ENCODE results near the gene SAPCD2. TPM values are rescaled to one million over a fixed set of nuclear protein-coding genes. Genes with fewer than 3 reads are reported as not detected.

Gene SAPCD2
- total RNA-seq, 1 experiment from 2014 or later, result 8.1 TPM

DNA sequence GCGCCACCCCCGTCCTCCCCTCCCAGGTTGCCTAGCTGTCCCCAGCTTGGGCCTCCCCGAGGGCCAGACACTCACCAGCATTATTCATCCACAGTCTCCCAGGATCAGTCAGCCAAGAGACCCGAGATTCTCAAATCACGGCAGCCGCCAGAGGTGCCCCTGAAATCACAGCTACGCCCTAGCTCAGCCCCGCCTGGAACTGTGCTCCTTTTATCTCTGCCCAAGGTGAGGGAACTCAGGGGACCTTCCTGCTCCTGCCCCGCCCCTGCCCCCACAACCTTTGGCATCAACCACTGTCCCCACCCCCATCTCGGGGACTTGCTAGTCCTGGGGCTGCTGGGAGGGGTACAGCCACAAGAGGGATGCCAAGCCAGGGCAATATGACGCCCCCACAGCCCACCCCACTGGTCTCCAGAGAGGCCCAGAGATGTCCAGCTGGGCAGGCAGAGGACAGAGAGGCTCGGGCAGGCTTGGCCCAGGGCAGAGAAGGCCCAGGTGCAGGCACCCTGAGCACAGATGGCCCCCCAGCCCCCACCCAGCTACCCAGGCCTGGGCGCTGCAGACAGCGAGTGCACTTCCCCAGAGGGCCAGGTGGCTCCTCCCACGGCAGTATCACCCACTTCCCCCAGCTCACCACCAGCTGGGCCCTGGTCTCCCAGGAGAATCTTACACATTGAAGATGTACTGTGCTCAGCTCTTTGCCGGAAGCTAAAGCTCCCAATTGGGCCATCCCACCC is 38.3 kb downstream of the SAPCD2 start, which contains the start of gene FUT7:
TSS of gene FUT7 (minus strand) at position 185 of the 737 bp plus-strand sequence. CDS start at position 88, 97 bp downstream.
- in situ Hi-C loops (cut with HindIII; ENCODE audit: low pct_unique_long_range_greater_than_20kb, low sequenced_read_pairs), result loop anchor here (25.0 kb wide), 1 partner anchor 95 kb away; the partner anchor contains the start of genes C8G and FBXW5
- DNase-seq (ENCODE audit: low read depth, low spot score), result no peak

DNA sequence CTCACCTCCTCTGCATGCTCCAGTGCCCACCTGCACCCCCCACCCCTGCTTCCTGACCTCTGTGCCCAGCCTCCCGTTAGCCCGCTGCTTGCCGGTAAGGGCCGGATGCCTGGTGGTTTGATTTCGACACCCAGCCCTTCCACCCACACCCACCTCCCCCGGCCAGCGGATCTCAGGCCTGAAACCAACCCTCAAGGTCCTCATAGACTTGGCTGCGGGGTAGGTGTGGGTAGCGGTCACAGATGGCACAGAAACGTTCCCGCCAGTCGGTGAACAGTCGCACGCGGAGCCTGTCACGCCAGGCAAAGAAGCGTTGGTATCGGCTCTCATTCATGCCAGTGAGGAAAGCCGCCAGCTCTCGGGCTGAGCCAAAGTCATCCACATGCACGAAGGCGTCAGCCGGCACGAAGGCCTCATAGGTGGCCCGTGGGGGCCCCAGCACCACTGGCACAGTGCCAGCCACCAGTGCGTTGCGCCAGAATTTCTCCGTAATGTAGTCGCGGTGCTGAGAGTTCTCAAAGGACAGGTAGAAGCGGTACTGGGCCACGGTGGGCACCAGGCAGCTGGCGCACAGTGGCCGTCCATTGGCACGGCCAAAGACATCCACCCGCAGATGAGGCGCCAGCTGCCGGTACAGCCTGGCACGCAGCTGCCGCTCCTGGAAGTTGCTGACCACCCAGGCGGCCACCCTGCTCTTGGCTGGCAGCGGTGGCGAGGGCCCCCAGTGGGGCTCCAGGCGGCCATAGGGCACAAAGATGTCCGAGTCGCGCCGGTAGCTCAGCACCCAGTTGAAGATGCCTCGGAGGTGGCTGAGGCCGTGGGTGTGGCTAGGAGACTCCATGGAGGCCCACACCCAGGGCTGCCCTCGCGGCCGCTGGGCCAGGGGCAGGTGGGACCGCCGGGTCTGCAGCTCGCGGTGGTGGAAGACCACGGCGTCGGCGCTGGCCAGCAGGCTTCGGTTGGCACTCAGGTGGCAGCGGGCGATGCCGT is 39.5 kb downstream of the SAPCD2 start:
- in situ Hi-C loops (cut with HindIII; ENCODE audit: low pct_unique_long_range_greater_than_20kb, low sequenced_read_pairs), result loop anchor here (25.0 kb wide), 1 partner anchor 94 kb away; the partner anchor contains the start of genes C8G and FBXW5
- no peak for DNase-seq (ENCODE audit: low read depth, low spot score)

DNA sequence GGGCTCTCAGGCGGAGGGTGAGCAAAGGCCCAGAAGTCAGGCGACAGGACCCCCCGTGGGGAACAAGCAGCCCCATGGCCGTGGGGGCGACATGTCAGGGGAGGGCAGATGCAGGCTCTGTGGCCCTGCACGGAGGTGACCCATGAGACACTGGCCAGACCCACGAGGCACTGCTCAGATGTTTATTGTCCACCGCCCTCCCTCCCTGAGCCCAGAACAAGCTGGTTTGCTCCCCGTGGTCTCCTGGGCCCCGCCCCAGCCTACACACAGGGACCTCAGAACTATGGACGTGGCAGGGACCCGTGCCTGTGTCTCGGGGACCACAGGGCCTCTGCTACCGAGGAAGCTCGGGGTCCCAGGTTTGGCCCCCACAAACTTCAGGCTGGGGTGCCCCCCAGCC is 40.4 kb downstream of the SAPCD2 start:
- no peak for DNase-seq (ENCODE audit: low read depth, low spot score)
- in situ Hi-C loops (cut with HindIII; ENCODE audit: low pct_unique_long_range_greater_than_20kb, low sequenced_read_pairs), result loop anchor here (25.0 kb wide), 1 partner anchor 93 kb away; the partner anchor contains the start of genes C8G and FBXW5

DNA sequence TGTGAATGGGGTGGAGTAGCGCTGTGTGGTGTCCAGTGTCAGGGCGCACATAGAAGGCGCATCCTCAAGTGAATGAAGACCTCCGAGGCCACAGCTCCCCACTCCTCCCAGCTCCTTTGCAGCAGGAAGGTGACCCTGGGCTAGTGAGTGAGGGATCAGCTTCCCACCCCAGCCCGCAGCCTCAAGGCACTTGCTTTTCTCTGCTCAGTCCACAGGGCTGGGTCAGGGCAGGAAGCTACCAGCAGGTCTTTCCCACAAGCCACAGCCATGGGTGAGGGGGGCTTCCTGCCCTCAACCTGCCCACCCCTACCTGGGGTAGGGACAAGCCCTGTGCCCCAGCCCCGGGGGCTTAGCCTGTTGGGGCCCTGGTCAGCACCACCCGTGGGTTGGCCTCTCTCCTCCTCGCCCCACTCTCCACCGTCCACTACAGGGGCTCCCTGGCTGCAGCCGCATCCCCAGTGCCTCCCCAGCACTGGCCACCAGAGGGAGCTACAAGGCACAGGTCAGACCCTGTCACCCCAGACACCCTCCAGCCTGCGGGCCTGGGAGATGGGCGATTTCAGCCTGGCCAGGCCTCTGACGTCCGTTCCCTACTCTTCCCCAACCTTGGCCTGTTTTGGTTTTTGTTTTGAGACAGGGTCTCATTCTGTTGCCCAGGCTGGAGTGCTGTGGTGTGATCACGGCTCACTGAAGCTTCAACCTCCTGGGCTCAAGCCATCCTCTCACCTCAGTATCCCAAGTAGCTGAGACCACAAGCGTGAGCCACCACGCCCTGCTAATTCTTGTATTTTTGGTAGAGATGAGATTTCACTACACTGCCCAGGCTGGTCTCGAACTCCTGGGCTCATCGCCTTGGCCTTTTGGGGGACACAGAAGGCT is 41.1 kb downstream of the SAPCD2 start:
- peak; percentile 74 for DNase-seq (ENCODE audit: low read depth, low spot score)
- in situ Hi-C loops (cut with HindIII; ENCODE audit: low pct_unique_long_range_greater_than_20kb, low sequenced_read_pairs), result loop anchor here (25.0 kb wide), 1 partner anchor 92 kb away; the partner anchor contains the start of genes C8G and FBXW5

DNA sequence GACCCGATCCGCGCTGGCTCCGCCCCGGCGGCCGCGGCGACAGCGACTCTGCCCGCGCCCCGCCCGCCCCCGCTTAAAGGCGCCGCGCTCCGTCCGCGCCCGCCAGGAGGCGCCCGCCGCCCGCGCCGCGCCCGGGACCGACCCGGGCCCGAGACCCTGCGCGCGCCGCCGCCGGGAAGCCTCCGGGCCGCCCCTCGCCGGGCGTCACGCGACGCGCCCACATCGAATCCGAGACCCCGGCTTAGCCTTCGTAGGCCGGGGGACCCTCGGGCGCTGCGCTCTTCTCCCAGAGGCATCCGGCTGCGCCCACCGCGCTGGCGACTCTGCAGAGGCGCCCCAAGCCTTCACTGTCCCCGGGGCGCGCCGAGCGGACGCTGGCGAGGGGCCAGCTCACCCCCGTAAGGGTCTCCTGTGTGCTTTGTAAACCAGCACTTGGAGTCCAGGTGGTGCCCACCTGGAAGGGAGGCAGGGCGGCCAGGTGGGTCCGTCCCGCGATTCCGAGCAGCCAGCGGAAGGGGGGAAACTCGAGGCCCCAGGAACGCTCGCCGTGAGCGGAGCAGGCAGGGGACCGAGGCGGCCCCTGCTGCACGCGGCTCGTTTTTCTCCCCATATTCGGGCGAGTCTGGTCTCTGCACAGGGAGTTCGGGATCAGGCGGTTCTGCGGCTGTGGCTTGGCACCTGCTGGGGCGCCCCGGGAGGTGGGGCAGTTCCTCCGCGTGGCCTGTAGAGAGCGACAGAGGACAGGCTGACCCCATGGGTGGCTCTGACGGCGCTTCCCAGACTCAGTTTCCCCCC is 41.9 kb downstream of the SAPCD2 start:
- in situ Hi-C loops (cut with HindIII; ENCODE audit: low pct_unique_long_range_greater_than_20kb, low sequenced_read_pairs), result loop anchor here (25.0 kb wide), 1 partner anchor 91 kb away; the partner anchor contains the start of genes C8G and FBXW5
- DNase-seq (ENCODE audit: low read depth, low spot score), result peak; percentile 50

DNA sequence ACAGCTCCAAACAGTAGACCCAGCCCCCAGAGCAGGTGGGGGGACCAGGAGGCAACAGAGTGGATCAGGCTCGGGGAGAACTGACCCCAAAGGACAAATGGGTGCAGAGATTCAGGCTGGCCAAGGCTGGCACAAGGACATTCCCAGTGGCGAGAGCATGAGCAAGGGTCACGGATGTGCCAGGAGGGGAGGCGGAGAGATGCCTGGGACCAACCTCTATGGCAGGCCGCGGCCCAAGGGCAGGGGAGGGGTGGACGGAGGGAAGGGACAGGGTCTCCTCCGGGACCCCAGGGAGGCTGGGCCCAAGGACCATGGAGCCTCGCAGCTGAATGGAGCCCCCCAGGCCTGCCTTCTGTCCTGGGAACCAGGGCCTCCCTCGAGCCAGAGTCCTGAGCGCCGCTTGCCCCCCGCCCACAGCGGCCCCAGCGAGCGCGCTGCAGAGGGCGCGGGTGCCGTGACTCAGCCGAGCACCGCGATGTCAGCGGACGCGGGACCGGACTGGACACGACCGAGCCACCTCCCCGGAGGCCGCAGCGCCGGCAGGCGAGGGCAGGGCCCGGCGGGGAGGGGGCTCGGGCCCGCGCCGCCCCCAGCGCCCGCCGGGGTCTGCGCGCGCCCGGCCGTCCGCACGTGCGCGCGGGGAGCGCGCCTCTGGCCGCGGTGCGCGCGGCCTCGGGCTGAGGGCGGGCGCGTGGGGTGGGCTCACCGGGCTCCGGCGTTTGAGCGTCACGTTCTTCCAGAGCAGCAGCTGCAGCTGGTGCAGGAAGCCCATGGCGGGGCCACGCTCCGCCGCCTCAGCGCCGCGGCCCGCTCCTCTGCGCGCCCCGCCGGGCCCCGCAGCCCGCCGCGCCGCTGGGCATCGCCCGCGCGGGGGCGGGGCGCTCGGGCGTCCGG is 42.7 kb downstream of the SAPCD2 start, which contains the start of gene ABCA2:
TSS of gene ABCA2 (minus strand) at position 869 of the 894 bp plus-strand sequence. CDS start at position 772, 97 bp downstream.
- no peak for DNase-seq (ENCODE audit: low read depth, low spot score)
- in situ Hi-C loops (cut with HindIII; ENCODE audit: low pct_unique_long_range_greater_than_20kb, low sequenced_read_pairs), result loop anchor here (25.0 kb wide), 1 partner anchor 90 kb away; the partner anchor contains the start of genes C8G and FBXW5

DNA sequence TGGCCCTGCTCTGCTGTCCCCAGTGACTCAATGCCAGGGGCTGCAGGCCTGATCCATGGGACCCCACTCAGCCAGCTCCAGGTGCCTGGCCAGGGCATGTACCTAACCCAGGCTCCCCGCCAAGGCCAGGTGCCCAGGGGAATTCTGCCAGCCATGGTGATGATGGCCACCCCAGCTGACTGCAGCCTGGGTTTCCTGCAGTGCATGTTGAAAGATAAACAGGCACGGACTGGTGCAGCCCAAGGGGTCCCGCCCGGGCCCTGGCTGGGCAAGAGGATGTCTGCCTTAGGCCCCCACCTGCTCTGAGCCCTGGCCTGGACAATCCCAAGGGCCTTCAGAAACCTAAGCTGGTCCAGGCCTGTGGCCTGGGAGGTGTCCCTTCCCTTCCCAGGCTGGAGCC is 43.5 kb downstream of the SAPCD2 start:
- in situ Hi-C loops (cut with HindIII; ENCODE audit: low pct_unique_long_range_greater_than_20kb, low sequenced_read_pairs), result loop anchor here (25.0 kb wide), 1 partner anchor 90 kb away; the partner anchor contains the start of genes C8G and FBXW5

DNA sequence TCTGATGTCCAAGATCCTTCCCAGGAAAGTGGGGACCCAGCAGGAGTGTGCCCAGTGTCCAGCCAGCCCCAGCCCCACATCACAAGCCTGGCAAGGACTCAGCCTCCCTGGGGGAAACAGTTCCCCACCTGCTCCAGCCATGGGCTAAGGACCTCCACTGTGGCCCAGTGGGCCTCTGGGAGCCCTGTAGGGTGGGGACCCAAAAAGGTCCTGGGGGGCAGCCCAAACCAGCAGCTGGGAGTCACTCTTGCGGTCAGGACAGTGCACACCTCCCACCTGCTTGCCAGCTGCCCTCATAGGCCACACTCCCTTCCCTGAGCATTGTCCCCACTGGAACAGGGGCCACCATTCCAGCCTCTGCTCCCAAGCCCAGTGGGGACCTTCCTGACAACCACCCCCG is 44.0 kb downstream of the SAPCD2 start:
- in situ Hi-C loops (cut with HindIII; ENCODE audit: low pct_unique_long_range_greater_than_20kb, low sequenced_read_pairs), result loop anchor here (25.0 kb wide), 1 partner anchor 89 kb away; the partner anchor contains the start of genes C8G and FBXW5
- no peak for DNase-seq (ENCODE audit: low read depth, low spot score)

More for the DNA sequence above, 43.5 kb downstream of the SAPCD2 start:
- DNase-seq (ENCODE audit: low read depth, low spot score), result no peak

DNA sequence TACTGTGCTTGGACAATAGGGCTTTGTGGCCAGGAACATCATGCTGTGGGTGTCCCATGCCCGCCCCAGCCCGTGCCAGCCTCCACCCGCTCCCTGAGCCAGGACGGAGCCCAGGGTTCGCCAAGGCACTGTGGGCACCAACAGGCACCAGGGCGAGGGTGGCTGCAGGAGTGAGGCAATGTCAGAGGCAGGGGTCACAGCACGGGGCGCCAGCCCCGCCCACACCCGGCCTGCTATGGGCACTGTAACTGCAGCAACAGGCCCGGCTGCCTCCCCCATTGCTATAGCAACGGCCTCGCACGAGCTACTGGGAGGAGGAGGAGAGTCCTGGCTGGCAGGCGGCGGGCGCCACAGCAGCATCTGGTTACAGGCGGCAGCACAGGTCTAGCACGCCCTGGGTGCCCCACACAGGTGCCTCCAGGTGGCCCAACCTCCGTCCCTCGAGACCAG is 44.8 kb downstream of the SAPCD2 start:
- in situ Hi-C loops (cut with HindIII; ENCODE audit: low pct_unique_long_range_greater_than_20kb, low sequenced_read_pairs), result loop anchor here (25.0 kb wide), 1 partner anchor 88 kb away; the partner anchor contains the start of genes C8G and FBXW5
- DNase-seq (ENCODE audit: low read depth, low spot score), result peak; percentile 38

DNA sequence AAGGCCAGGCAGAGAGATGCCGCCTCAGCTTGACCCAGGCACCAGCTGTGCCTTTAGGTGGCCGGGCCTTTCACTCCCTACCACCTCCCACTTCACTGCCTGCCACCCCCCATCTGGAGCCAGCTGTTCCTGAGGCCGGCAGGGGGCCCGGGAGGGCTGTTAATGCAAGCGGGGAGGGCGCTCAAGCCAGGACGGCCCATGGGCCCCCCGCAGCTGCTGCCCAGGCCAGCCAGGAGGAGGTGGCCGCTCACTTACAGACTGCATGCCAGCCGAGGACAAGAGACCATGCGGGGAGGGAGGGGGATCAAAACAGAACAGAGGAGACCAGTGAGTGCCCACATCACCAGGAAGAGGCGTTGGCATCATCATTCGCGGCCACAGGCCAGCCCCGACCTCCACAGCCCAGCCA is 46.8 kb downstream of the SAPCD2 start:
- in situ Hi-C loops (cut with HindIII; ENCODE audit: low pct_unique_long_range_greater_than_20kb, low sequenced_read_pairs), result no loop called here
- no peak for DNase-seq (ENCODE audit: low read depth, low spot score)

DNA sequence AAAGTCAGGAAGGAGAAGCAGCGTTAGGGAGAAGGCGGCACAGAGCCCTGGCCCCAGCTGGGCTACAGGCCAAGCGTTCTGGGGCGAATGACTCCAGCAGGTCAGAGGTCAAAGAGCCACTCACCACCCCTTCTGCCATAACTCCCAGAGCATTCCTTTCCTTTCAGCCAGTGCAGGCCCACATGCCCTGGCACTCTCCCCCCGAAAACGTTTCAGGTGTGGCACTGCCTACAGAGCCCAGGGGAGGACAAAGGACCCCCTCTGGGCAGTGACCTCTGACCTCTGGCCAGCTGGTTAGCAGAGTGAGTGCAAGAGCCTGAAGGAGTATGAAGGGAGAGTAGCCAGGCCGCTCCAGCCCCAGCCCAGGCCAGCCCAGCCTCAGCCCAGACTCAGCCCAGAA is 47.2 kb downstream of the SAPCD2 start:
- in situ Hi-C loops (cut with HindIII; ENCODE audit: low pct_unique_long_range_greater_than_20kb, low sequenced_read_pairs), result no loop called here
- DNase-seq (ENCODE audit: low read depth, low spot score), result no peak

DNA sequence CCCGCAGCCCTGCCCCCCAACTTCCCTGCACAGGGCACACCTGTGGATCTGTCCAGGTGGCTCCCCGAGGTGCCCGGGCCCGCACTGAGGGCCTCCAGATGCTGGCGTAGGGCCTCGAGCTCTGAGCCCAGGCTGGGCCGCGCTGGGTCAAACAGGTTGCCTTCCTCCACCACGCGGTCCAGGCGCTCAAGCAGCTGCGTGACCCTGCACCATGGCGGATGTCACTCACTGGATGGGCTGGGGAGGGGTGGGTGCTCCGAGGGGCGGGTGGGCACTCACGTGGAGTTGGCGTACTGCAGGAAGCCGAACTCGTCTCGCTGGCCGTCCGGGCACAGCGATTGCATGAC is 47.7 kb downstream of the SAPCD2 start:
- no peak for DNase-seq (ENCODE audit: low read depth, low spot score)
- in situ Hi-C loops (cut with HindIII; ENCODE audit: low pct_unique_long_range_greater_than_20kb, low sequenced_read_pairs), result no loop called here

DNA sequence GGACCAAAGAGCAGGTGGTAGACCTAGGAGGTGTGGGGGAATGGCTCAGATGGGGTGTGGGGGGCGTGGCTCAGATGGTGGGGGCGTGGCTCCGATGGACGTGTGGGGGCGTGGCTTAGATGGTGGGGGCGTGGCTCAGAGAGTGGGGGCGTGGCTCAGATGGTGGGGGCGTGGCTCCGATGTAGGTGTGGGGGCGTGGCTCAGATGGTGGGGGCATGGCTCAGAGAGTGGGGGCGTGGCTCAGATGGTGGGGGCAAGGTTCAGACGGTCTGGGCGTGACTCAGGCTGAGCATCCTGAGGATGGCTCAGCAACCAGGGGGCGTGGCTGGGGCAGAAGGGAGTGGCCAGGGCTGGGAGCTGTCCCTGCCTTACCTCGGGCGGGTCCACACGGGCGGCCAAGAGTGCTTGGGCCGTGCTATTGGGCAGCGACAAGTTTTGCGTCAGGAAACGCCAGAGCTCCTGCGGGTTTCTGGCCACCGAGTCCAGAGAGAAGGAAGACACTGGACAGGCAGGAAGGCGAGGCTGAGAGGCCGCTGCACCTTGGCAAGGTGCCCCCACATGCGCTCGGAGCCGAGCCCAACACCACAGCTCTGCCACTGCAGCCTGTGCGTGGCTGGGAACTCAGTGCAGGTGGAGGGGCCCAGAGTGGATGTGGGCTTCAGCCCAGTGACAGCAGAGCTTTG is 48.2 kb downstream of the SAPCD2 start:
- DNase-seq (ENCODE audit: low read depth, low spot score), result peak; percentile 79
- in situ Hi-C loops (cut with HindIII; ENCODE audit: low pct_unique_long_range_greater_than_20kb, low sequenced_read_pairs), result no loop called here

DNA sequence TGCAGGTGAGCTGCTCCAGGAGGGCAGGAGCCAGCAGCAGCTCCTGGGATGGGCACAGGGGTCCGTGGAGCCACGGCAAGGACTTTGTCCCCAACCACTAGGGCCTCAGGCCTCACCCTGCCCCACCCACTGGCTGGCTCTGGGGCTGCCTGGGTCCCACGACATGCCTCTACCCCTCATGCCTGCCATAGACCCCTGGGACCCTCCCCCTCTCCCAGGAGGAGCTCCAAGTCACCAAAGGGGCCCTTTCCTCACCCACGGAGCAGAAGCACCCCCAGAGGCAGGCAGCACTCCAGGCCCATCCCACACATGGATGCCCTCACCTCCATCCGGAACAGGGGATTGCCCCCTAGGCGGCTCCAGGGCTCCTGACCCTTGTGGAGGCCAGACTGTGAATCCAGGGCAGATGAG is 48.8 kb downstream of the SAPCD2 start:
- in situ Hi-C loops (cut with HindIII; ENCODE audit: low pct_unique_long_range_greater_than_20kb, low sequenced_read_pairs), result no loop called here
- DNase-seq (ENCODE audit: low read depth, low spot score), result no peak

Measured in SK-MEL-5 (cell line).